GM18519 (cell line): Measurements from ENCODE around the gene GOPC.

Source experiments
- ATAC-seq: cut with Tn5 transposase; IDR thresholded peaks from one replicate; pipeline ENCODE4 v1.9.1; 2021; ENCODE audit warnings: mild to moderate bottlenecking, moderate library complexity; ENCODE audit not compliant: unreplicated experiment, low FRiP score

The GOPC gene

DNA sequence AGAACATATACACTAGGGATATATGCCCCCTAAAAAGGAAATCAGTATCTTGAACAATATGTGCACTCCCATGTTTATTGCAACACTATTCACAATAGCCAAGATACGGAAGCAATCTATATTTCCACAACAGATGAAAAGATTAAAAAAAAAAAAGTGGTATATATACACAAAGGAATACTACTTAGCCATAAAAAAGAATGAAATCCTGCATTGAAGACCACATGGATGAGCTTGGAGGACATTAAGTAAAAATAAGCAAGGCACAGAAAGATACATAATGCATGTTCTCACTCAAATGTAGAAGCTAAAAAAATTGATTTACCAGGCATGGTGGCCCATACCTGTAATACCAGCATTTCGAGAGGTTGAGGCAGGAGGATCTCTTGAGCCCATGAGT is 4.6 kb downstream of the GOPC start:
- ATAC-seq, result no peak

DNA sequence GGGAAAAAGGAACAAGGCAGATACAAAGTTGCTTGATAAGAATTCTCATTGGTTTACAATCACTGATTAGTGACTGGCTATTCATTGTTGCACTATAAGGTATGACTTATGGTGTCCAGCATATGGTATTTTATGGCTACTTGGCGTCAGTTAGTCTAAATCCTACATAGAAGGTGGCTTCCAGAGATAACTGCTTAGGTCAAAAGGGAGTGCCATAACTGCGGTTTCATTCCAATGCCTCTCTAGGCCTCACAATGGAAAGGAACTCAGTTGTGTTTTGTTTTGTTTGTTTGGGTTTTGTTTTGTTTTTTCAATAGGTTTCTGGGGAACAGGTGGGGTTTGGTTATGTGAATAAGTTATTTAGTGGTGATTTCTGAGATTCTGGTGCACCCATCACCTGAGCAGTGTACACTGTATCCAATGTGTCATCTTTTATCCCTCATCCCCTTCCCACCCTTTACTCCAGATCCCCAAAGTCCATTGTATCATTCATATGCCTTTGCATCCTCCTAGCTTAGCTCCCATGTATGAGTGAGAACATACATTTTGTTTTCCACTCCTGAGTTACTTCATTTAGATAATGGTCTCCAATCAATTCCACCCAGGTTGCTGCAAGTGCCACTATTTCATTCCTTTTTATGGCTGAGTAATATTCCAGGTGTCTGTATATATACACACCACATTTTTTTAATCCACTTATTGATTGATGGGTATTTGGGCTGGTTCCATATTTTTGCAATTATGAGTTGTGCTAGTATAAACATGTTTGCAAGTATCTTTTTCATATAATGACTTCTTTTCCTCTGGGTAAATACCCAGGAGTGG is 7.0 kb downstream of the GOPC start:
- ATAC-seq, result no peak

DNA sequence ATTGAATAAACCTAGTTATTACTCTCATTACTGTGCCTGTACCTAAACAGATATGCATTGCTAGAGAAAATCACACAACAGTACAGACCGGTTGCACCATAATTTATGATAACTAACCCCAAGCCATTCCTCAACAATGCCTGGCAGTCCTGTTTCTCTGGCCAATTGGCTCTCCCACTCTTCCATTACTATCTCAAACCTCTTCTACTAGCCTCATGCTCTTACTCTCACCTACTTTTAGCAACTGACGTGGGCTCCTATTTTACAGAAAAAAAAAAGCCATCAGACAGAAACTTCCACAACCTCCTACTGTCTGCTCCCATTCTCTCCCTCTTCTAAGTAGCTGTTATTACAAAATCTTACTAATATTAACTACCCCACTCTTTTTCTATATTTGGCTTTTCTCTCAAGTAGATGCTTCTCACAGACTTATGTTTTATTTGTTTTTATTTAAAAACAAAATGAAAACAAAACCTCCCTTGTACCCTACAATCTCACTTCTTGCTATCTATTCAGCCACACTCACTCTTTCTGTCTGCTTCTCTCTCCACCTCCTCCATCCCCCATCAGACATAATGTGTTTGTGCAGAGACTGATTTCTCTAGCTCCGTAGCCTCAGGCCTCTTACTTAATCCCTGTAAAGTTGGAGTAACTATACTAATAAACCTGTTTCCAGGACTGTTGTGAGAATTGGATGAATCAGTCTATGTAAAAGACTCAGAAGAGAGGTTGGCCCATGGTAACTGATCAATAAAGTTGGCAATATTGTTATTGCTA is 9.1 kb downstream of the GOPC start:
- no peak for ATAC-seq

DNA sequence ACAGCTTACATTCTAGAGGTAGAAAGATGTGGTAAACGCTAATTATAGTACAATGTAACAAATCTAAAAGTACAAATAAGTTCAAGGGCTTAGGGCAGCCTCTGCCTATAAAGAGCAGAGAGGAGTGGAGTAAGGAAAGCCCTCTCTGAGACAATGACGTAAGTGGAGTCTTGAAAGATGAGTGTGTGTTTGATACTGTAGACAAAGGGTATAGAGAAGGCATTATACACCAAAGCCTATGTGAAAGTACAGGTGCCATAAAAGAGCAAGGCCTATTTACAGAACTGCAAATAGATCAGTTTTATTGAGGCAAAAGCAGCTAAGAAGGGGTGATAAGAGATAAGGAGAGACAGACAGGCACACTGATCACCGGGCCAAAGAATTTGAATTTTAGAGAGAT is 10.9 kb downstream of the GOPC start:
- ATAC-seq, result no peak

DNA sequence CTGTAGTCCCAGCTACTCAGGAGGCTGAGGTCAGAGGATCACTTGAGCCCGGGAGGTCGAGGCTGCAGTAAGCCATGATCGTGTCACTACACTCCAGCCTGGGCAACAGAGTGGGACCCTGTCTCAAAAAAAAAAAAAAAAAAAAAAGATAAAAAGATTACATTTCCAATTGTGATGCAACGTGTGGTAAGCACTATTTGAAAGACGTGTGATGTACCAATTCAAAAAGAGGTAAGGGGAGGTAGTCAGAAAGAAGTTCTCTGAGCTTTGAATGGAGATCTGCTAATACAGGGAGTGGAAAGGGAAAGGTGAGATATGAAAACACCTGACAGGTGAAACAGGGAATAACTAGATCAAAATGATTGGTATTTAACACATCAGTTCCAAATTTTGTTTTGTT is 11.9 kb downstream of the GOPC start:
- ATAC-seq, result no peak

DNA sequence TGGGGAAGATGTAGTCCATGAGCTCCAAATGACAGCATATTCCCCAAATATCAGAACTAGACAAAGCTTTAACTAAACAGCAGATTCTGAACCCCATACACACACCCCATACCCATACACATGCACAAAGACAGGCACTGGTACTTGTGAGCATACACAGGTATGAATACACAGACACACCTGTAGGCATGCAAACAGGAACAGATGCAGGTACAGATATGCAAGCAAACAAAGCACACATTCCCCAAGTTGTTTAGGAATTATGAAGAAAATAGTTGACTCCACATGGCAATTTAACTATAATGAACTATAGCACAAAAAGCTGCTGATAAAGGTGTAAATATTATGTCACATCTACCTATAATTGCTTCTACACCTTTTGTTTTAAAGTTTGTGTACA is 16.7 kb downstream of the GOPC start:
- ATAC-seq, result no peak

DNA sequence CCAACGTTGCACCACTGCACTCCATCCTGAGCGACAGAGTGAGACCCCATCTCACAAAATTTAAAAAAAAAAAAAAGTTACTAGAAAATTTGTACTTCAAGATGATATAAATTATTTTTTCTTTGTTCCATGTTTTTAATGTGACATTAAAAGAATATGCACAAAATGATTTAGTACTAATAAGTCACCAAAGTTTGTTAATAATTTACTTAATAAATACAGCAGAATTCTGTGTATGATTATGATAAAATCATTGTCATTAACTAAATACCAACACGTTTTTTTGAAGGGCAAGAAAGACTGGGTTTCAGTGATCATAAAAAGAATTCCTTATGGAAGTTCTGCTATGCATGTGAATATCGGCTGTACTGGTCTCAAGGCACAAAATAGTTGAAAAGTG is 28.1 kb downstream of the GOPC start:
- ATAC-seq, result no peak

DNA sequence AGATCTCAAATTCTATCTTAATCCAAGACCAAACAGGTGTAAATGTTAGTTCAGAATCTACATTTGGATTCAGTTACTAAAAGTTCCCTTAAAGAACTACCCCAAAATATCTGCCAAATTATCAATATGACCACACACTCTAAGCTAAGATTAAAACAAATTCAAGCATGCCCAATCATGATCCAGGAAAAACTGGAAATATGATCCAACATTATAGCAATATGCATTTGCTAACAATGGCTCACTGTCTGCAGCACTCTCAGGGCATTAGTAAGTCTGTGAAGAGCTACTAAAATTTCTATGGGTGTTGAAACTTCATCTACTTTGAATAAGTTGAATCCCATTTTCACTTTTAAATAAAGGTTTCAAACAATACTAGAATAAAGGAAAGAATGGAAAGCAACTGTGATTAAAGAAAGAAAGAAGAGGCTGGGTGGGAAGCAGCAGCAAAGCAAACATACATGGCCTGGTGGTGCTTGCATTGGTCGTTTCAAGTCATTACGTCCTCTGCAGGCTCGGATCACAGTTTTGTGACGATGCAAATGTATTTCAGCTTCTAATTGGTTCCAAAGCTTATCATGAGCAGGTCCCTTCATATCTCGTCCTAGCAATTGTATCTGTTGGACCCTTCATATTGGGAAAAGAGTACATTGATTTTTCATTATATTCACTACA is 29.2 kb downstream of the GOPC start:
- ATAC-seq, result no peak

DNA sequence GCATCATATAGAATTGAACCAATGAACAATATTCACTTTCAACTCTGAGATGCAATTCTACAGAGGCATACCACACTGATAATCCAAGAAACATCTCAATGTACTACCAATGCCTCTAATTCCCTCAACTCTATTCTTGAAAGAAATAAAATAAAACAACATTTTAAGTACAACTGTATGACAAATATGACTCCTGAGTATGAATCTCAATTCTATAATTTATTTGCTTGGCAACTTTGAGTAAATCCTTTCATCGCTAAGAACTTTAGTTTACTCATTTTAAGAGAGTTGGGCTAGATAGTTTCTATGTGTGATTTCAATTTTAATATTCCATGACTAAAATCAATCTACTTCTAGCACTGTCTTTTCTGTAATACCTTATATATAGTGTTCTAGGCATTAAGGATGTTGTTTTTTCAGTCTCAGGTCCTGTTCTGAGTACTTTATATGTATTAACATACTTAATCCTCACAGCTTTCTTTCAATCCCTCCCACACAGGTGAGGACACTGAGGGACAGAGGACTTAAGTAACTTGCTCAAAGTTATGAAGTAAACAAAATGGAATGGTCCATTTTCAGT is 33.4 kb downstream of the GOPC start:
- no peak for ATAC-seq

DNA sequence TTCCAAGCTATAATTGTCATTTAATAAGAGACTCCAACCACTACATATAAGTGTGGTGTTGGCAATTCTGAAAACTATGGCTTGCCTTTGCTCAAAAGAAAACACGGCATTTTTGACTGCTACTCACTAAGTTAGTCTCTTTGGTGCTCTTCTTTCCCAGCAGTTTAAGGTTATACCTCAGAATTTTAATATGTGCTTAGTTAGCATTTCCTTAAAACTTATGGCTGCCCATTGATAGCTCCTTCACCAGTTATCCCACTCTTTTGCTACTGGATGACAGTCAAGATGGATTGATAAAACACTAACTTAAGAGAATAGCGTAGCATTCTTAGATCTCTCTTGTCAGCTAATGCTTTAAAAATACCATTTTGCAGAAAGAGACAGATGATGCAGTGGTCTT is 34.1 kb downstream of the GOPC start:
- no peak for ATAC-seq

DNA sequence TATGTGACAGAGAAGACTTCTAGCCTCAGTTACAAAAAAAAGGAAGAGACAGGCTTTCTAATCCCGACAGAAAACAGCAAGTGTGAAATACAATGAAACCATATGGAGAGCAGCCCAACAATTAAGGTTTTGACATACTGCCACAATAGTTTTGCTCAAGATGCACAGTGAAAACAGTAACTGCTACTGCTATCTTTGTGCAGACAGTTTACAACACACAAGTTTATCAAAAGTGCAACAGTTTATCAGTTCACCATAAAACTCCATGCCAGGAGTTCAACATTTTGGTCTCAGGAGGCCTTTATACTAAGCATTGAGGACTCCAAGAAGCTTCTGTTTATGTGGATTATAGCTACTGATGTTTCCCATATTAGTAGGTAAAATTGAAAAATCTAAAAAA is 37.6 kb downstream of the GOPC start:
- no peak for ATAC-seq

DNA sequence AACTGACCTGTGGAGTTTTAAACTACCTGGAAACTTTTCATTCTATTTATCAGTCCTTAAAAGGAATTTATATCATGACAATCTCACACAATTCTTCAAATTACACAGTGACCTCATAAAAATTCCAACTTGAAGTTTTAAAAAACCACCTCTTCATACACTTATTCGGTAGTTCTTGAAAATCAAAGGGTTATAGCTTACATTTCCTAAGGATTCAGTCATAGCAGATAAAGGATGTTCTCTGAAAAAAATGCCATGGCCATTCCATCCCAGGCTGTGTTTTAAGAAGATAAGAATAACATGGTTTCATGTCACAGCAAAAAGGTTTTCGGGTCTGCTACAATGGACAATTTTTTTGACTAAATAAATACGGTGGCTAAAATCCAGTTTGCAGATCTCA is 41.2 kb downstream of the GOPC start:
- no peak for ATAC-seq

DNA sequence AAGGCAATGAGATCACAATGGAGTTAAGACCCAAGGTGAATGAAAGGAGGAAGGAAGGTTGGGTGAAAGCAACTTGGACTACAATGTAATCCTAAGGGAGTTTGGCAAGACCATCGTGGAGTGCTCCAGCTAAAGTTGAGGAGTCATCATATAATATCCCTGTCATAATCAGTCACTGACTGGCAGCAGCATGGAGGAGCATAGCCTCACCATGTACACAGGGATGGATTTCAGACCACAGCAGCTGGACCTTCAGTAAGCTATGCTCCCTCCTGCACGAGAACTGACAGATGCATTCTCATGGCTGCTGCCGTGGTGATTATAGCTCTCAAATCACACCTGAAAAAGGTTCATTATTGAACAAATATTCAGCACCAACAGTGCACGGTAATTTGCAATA is 43.0 kb downstream of the GOPC start:
- ATAC-seq, result no peak

DNA sequence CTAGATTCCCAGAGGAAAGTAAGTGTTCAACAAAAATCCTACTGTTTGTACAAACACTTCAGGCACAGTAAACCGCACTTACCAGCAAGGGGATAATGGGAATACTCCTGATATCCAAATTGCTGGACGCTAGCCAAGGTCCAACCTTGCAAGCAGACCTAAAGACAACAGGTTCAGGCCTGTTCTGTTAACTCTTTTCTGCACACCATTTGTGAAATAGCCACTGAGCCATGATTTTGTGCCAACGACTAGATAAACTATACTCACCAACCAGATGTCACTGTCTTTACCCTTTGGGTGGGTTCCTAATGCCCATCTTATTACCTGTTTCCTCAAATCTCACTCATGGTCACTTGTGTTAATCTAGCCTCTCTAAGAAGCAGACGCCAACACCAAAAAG is 43.5 kb downstream of the GOPC start:
- no peak for ATAC-seq

DNA sequence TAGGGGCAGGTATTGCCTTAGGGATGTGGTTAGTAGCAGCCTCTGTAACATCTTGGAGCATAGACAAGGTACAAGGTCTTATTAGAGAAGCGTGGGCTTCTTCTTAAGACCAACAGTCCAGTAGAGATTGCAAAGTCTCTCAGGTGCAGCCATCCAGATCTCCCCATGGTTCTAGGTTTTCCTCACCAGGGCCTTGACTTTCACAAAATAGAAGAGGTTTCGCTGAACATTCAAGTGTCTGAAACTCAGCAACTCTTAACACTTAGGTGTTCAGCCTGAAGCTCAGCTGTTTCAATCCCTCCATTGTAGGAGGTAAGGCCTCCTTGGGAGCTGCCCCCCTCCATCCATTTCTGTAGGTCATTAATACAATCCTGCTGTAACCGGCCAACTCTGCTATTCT is 44.4 kb downstream of the GOPC start:
- no peak for ATAC-seq

DNA sequence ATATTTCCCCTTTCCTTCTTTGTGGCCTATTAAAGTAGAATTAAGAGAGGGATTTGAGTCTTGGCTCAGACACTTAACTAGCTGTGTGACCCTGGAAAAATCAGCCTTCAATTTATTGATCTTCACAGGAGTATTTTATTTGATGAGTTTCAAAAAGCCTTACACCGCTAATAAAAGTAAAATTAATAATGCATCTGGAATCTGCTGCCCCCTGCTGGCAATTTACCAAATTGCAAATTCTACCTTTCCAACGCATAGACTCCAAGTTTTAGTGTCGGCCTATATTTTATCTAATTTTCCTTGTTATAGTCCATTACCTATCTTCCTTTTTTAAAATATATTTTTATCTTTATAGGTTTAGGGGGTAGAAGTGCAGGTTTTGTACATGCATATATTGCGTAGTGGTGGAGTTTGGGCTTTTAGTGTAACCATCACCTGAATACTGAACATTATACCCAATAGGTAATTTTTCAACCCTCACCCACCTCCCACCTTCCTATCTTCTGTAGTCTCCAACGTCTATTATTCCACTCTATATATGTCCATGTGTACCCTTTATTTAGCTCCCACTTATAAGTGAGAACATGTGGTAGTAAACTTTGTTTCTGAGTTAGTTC is 46.3 kb downstream of the GOPC start:
- no peak for ATAC-seq

DNA sequence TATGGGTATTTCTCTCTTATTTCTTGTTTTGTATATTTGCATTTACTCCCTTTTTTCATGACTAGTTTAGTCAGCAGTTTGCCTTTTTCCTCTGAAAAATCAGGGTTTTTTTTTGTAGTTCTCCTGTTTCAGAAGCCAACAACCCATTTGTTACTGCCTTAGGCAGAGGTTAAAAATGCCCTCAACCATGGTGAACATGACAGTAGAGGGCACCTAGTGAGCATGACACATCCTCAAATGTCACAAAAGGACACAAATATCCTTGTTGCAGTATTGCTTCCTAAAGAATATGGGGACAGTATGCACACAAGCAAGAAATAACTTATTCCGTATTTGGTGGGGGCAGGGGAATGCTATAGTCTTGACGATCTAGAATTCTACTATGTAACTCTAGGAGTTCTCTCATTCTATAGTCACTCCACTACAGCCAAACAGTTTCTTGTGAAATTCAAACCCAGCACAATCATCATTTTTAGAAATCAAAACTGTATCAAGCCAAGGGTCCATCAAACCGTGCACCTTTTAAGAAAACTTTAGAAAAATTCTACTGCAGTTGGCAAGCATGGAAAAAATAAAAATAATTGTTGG is 47.0 kb downstream of the GOPC start:
- no peak for ATAC-seq

DNA sequence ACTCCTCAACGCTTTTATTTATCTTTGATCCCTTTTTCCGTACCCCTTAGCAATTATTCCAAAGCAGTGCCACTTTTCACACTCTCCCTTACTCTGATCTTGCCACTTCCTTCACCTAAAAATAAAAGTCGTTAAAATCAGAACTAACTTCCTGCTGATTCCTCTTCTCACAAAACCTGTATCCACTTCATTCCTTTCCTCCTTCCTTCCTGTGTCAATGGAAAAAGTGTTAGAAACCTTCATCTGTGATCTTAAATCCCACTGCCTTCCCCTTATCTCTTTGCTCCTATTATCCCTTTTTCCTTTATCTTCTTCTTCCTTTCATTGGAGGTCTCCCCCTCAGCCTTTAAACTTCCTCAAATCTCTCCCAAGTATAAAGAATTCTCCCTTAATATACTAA is 49.2 kb downstream of the GOPC start:
- ATAC-seq, result no peak

DNA sequence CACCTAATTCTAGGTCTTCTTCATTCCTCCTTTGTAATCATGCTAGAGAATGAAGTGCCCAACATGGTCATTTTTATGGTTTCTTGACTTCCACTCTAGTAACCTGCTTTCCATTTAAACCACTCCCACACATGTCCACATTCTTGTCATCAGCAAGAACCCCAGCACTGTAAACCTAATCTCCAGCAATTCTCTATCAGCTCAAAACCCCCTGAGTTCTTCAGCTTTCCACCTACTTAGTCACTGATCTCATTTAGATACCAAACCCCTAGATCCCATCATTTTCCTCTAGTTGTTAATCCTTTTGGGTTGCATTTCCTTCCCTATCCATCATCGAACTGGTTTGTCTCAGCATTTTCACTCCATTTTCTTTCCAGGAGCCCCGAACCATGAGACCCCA is 49.7 kb downstream of the GOPC start:
- no peak for ATAC-seq

DNA sequence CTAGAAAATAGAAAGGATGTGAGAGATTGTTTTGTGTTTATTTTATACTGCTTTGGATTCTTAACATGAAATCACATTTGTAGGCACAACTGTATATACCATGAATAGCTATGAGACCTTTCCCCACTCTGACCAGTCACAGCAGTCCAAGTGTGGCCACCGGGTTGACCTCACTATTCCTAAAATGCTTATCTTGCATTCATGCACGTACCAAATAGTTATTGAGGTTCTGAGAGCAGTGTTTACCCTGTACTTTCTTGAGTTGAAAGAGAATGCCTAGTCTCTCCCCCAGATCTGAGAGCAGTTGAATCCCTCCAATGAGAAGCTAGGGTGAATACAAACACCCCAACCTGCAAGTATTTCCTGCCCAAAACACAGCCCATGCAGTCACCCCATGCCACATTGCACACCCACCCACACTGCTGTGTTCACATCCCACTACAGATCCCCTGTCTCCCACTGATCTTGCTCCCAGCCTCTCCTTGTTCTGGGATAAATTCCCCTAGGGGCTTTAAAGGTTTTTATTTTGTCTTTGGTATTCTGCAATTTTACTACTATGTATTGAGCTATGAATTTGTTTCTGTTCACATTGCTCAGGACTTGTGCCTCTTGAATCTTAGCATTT is 51.6 kb downstream of the GOPC start:
- no peak for ATAC-seq
